Omental fat pad (tissue), 4 donors: Measurements from ENCODE around the gene ANTXR1. TPM values are rescaled to one million over a fixed set of nuclear protein-coding genes. Genes with fewer than 3 reads are reported as not detected.
A peak's percentile ranks its signal among the peaks of the same experiment; 100 is the strongest.

Experiments
- ATAC-seq: fragments of 150-250 bp; one replicate; pipeline ENCODE4 v1.9.1; 2016; ENCODE audit warnings: mild to moderate bottlenecking, moderate library complexity; ENCODE audit not compliant: low FRiP score
- DNase-seq: peaks from one replicate; pipeline ENCODE4 v3.0.0-alpha.2; 2019; ENCODE audit warnings: low spot score
- CTCF ChIP-seq, 3 donors: fragments of 450-650 bp; IDR thresholded peaks; one replicate each; pipeline ENCODE4 v1.5.1; 2016 to 2017; ENCODE audit warnings: antibody characterized with exemption in 3 of 3, mild to moderate bottlenecking in 3 of 3, moderate library complexity in 2 of 3
- total RNA-seq, 4 donors: library from RNA; depleted of rRNA; stranded (reverse); fragments of >200 nt; gene quantifications; one replicate each; pipeline ENCODE4 v1.1.0, GENCODE V29; 2016

The ANTXR1 gene
- total RNA-seq, 4 donors from 2014 or later = 27.7 to 49.1 (median 37.1) TPM

- ATAC-seq = peak; percentile 37
- no peak for DNase-seq
- no peak for TF ChIP-seq CTCF (IDR thresholded peaks at IDR 0.05)
These were observed 177.9 kb downstream of the ANTXR1 start for GRCh38 chr2:69190743-69191404.

GRCh38 chr2:69191634-69192033, 178.7 kb downstream of the ANTXR1 start:
- ATAC-seq (no peak), DNase-seq (no peak)
- no peak for TF ChIP-seq CTCF (IDR thresholded peaks at IDR 0.05)

GRCh38 chr2:69192176-69192945, 179.4 kb downstream of the ANTXR1 start:
- DNase-seq (no peak), ATAC-seq (no peak)
- no peak for TF ChIP-seq CTCF (IDR thresholded peaks at IDR 0.05)

- no peak for TF ChIP-seq CTCF (IDR thresholded peaks at IDR 0.05)
- DNase-seq = no peak
- ATAC-seq = no peak
These were observed 182.7 kb downstream of the ANTXR1 start for GRCh38 chr2:69195706-69196105.

- DNase-seq (no peak), ATAC-seq (peak; percentile 29)
- no peak for TF ChIP-seq CTCF (IDR thresholded peaks at IDR 0.05)
These were observed 183.5 kb downstream of the ANTXR1 start for GRCh38 chr2:69196327-69197117.

- no peak for DNase-seq
- peak; percentile 45 for ATAC-seq
- TF ChIP-seq CTCF (IDR thresholded peaks at IDR 0.05) = no peak
These were observed 187.1 kb downstream of the ANTXR1 start for GRCh38 chr2:69200107-69200520.
